GM10266 (cell line): ENCODE measurements around the gene SH3RF3.

ENCODE experiments used
- DNase-seq: peaks from one replicate; pipeline ENCODE4 v3.0.0; 2012; ENCODE audit errors: extremely low spot score
- TF ChIP-seq, protein P1 (sequence below): IDR thresholded peaks from 2 replicates; pipeline ENCODE4 v1.5.1; 2012; ENCODE audit warnings: mild to moderate bottlenecking, low read depth; ENCODE audit not compliant: control insufficient read depth, insufficient read depth; ENCODE audit errors: missing control alignments

Gene SH3RF3

DNA sequence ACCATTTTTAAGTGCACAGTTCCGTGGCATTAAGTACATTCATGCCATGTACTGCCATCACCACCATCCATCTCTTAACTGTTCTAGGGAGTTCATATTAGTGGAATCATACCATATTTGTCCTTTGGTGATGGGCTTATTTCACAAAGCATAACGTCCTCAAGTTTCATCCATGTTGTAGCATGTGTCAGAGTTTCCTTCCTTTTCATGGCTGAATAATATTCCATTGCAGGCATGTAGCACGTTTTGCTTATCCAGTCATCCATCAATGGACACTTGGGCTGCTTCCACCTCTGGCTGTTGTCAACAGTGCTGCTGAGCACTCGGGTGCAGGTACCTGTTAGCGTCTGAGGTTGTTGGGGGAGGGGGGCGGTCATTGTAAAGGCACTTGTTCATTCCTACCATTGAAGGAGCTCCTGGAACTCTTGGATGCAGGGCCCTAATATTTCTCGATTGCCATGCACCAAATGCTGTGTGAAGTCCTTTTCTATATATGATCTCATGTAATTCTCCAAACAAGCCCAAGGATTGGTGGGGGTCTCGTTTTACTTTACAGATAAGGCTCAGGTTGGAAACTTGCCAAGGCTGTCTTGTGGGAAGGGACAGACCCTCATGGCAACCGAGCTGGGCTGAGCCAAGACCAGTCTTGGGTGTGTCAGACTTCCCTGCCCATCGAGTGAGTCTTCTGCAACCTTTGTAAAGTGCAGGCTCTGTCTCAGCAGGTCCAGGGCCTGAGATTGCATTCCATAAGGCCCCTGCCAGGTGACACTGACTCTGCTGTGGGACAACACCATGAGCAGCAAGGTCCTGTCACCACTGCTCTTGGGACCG, 42.9 kb upstream of the SH3RF3 start:
- TF ChIP-seq, protein P1, sequence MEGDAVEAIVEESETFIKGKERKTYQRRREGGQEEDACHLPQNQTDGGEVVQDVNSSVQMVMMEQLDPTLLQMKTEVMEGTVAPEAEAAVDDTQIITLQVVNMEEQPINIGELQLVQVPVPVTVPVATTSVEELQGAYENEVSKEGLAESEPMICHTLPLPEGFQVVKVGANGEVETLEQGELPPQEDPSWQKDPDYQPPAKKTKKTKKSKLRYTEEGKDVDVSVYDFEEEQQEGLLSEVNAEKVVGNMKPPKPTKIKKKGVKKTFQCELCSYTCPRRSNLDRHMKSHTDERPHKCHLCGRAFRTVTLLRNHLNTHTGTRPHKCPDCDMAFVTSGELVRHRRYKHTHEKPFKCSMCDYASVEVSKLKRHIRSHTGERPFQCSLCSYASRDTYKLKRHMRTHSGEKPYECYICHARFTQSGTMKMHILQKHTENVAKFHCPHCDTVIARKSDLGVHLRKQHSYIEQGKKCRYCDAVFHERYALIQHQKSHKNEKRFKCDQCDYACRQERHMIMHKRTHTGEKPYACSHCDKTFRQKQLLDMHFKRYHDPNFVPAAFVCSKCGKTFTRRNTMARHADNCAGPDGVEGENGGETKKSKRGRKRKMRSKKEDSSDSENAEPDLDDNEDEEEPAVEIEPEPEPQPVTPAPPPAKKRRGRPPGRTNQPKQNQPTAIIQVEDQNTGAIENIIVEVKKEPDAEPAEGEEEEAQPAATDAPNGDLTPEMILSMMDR, result no peak
- DNase-seq, result no peak

DNA sequence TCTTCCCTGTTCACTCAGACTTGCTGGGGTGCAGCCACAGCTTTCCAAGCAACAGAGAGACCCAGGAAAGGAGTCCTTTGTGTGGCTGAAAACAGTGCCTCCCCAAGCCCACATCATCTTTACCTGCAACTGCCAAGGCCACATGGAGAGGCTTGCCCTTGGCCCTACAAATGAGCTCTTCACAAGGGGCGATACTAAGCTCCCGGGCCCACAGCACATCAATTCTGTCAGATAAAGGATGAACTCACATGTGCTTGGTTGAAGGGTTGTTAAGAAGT, 42.3 kb upstream of the SH3RF3 start:
- TF ChIP-seq, protein P1, result no peak
- no peak for DNase-seq

DNA sequence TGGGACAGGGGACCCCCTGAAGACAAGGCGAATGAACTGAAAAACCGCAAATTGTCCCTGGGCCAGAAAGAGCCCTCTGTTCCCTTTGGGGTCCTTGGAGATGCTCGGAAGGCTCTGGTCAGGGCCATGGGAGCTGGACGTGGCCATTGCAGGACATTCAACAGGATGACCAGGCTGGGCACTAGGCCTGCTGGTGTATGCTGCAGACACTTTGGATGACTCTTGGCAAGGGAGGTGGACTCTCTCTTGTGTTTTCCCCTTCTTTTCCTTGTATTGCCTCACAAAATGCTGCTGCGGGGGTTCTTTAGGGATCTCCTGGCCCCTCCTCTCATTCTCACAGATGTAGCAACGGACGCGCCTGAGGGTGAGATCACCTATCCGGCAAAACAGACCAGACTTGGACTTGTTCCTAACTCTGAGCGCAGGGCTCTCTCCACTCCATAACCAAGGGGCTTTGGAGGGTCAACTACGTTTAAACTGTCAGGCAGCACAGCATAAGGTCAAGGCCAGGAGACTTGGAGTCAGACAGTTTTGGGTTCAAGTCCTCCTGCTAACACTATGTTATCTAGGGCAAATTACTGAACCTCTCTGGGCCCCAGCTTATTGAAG, 41.8 kb upstream of the SH3RF3 start:
- TF ChIP-seq, protein P1, result no peak

DNA sequence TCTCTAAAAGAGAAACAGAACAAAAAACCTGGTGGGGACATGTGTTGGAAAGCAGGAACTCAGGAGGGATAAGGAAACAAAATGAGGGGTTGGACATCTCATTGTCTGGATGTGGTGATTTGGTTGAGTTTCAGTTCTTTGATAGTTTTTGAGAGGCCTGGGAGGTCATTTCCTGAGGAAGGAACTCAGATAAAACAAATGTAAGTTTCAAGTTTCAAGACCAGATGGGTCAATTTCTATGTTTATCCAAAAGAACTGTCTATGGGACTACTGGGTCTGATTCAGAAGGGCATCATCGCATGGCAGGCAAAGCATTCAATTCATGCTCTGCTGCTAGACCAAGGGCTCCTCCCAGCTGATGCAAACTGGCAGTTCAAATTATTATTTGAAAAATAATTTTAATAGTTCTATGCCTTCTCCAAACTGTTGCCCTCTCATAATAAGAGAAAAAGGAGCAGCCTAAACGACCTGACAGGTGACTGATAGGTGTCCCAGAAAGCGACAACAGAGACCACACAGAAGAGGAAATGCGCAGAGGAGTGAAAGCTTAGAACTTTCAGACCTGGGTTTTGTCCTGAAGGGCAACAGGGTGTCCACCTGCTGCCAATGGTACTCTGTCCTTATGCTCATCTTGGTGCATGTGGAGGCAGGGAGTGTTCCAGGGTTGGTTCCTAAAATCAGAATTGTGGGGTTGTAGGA, 39.3 kb upstream of the SH3RF3 start:
- TF ChIP-seq, protein P1, result no peak

More for the DNA sequence above, 41.8 kb upstream of the SH3RF3 start:
- no peak for DNase-seq

DNA sequence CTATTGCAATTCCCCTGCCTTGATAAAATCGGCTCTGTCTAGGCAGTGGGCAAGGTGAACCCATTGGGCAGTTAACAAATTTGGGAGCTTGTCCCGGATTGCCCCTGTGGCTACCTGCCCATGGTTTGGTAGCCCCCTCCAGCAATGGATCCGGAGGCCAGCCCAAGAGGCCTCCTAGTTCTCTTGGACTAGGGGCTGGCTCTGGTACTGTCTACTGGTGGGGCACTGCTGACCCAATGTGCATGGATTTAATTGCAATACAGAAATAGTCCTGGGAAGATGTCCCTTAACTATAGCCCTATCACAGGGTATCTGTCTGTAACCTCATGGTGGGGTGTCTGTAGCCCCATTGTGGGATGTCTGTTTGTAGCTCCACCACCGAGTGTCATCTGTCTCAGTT, 37.5 kb upstream of the SH3RF3 start:
- DNase-seq, result no peak
- TF ChIP-seq, protein P1, result no peak

More for the DNA sequence above, 39.3 kb upstream of the SH3RF3 start:
- no peak for DNase-seq

DNA sequence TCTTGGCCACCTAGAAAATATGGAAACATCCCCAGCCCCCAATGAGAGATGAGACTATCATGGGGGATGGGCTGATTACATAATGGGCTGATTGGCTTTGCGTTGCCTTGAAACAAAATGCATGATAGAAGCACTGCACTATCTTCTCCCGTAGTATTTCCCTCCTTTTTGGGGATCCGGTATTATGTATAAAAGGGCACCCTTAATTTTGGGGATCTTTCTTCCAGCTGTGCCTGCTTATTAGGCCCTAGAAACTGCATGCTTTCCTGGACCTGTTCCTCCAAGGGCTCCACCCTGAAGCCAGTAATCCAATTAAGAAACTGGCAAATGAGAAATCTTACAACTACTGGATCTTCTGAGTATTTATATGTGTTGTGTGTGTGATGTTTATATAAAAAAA, 34.9 kb upstream of the SH3RF3 start:
- DNase-seq, result no peak
- TF ChIP-seq, protein P1, result no peak
